BJ (cell line): ENCODE data around the gene URI1. TPM values are rescaled to one million over a fixed set of nuclear protein-coding genes. Genes with fewer than 3 reads are reported as not detected.

Experiments used
- CTCF ChIA-PET: fragments of 350-600 bp; formaldehyde crosslinking; extraction: SDS; loops from one replicate; lab custom pipeline; 2021; ENCODE audit warnings: antibody characterized with exemption, inconsistent platforms; lab: Yijun Ruan, JAX
- POLR2A ChIA-PET: fragments of 300-600 bp; sonication (Branson Sonifier 250); formaldehyde crosslinking; extraction: SDS; loops from one replicate; lab custom pipeline; 2021; ENCODE audit warnings: antibody characterized with exemption; lab: Charles Lee
- DNase-seq: peaks from one replicate; pipeline ENCODE4 v3.0.0-alpha.2; 2011; ENCODE audit warnings: low read depth
- H3K27me3 ChIP-seq: 2 replicates; pipeline ENCODE4 v1.6.0; 2011; ENCODE audit warnings: low read length; ENCODE audit not compliant: control insufficient read depth, insufficient read depth
- H3K36me3 ChIP-seq: 2 replicates; pipeline ENCODE4 v1.5.1; 2011; ENCODE audit warnings: low read length; ENCODE audit not compliant: control insufficient read depth, insufficient read depth
- H3K4me3 ChIP-seq: 2 replicates; pipeline ENCODE4 v1.5.1; 2011; ENCODE audit warnings: low read depth, mild to moderate bottlenecking, control low read depth, low read length
- CTCF ChIP-seq: IDR thresholded peaks from 2 replicates; pipeline ENCODE4 v1.5.1; 2011; ENCODE audit warnings: low read depth, mild to moderate bottlenecking, control low read depth, inconsistent platforms, low read length, moderate library complexity; ENCODE audit not compliant: insufficient read depth
- polyA minus RNA-seq: library from RNA; depleted of rRNA, polyadenylated mRNA; stranded (reverse); fragments of >200 nt; gene quantifications from 2 replicates; pipeline ENCODE4 v1.2.3, GENCODE V29; 2011; rRNA and poly(A)+ RNA removed
- polyA plus RNA-seq: library from polyadenylated mRNA; depleted of rRNA; stranded (reverse); fragments of >200 nt; gene quantifications from 2 replicates; pipeline ENCODE4 v1.2.3, GENCODE V29; 2011; rRNA removed

Gene URI1
- polyA plus RNA-seq, result 27.7 and 59.1 TPM in 2 replicates
- polyA minus RNA-seq, result 38.4 and 43.8 TPM in 2 replicates

- Histone ChIP-seq H3K27me3 (no peaks in the 10 kb centered on the region), H3K36me3 (0 out of 2 replicates have a peak, but pooled peaks cover 1% of the 10 kb centered on the region), H3K4me3 (peak within 1 kb of the TSS; percentile 94)
- POLR2A ChIA-PET, result no interaction called here
- no peak for TF ChIP-seq CTCF
- DNase-seq, result no peak
- CTCF ChIA-PET, result interaction anchor here (0.9 to 1.2 kb wide), 2 partner anchors 11 to 24 kb away, joined by 3 read pairs; no protein-coding TSS in a partner anchor
Observed at GRCh38 chr19:29941828-29942403, at the start of gene URI1. URI1 (plus strand) TSS chr19:29942239; CDS start chr19:29942548, 309 bp downstream.

- no peak for TF ChIP-seq CTCF
- POLR2A ChIA-PET, result no interaction called here
- Histone ChIP-seq H3K36me3 (no peaks in the 10 kb centered on the region), H3K27me3 (no peaks in the 10 kb centered on the region), H3K4me3 (no peak overlapping the region)
- CTCF ChIA-PET, result no interaction called here
- DNase-seq, result no peak
Observed at GRCh38 chr19:29893606-29894284, 48.3 kb upstream of the URI1 start.

GRCh38 chr19:29896802-29897201 lies 45.2 kb upstream of the URI1 start:
- no peak for TF ChIP-seq CTCF
- H3K4me3 ChIP-seq, result no peak overlapping the region
- H3K27me3 ChIP-seq, result no peaks in the 10 kb centered on the region
- H3K36me3 ChIP-seq, result no peaks in the 10 kb centered on the region
- no peak for DNase-seq
- ChIA-PET POLR2A (no interaction called here), CTCF (interaction anchor here (0.6 to 1.0 kb wide), 2 partner anchors 11 to 63 kb away, joined by 3 to 4 read pairs; no protein-coding TSS in a partner anchor)

- H3K4me3 ChIP-seq, result no peak overlapping the region
- no peaks in the 10 kb centered on the region for H3K36me3 ChIP-seq
- POLR2A ChIA-PET, result no interaction called here
- no peak for DNase-seq
- no peaks in the 10 kb centered on the region for H3K27me3 ChIP-seq
- TF ChIP-seq CTCF, result no peak
- CTCF ChIA-PET, result interaction anchor here (0.6 kb wide), 1 partner anchor 63 kb away, joined by 3 read pairs; no protein-coding TSS in a partner anchor
Observed at GRCh38 chr19:29897466-29897865, 44.6 kb upstream of the URI1 start.

GRCh38 chr19:29904017-29904416 lies 38.0 kb upstream of the URI1 start:
- no peaks in the 10 kb centered on the region for H3K27me3 ChIP-seq
- TF ChIP-seq CTCF, result no peak
- H3K36me3 ChIP-seq, result no peaks in the 10 kb centered on the region
- ChIA-PET POLR2A (no interaction called here), CTCF (no interaction called here)
- no peak overlapping the region for H3K4me3 ChIP-seq
- DNase-seq, result no peak
